Stomach smooth muscle (tissue), 2 donors: ENCODE measurements around the gene FBRSL1.

ENCODE experiments used
- H3K27ac ChIP-seq: one replicate; pipeline ENCODE4 v1.7.0; 2013; ENCODE audit warnings: mild to moderate bottlenecking, low read length, inconsistent platforms
- H3K27me3 ChIP-seq, 2 donors: one replicate each; pipeline ENCODE4 v1.7.0; 2013; ENCODE audit warnings: low read length in 2 of 2; ENCODE audit not compliant: insufficient read depth in 2 of 2, control insufficient read depth in 1 of 2
- H3K36me3 ChIP-seq, 2 donors: one replicate each; pipeline ENCODE4 v1.7.0; 2013; ENCODE audit warnings: low read length in 2 of 2; ENCODE audit not compliant: control insufficient read depth in 2 of 2, insufficient read depth in 2 of 2
- H3K4me1 ChIP-seq: one replicate; pipeline ENCODE4 v1.7.0; 2013; ENCODE audit warnings: low read length; ENCODE audit not compliant: control insufficient read depth, insufficient read depth
- H3K4me3 ChIP-seq, 2 donors: one replicate each; pipeline ENCODE4 v1.7.0; 2013; ENCODE audit warnings: low read length in 2 of 2
- H3K9ac ChIP-seq, 2 donors: one replicate each; pipeline ENCODE4 v1.7.0; 2013; ENCODE audit warnings: low read length in 2 of 2, mild to moderate bottlenecking in 1 of 2
- H3K9me3 ChIP-seq, 2 donors: one replicate each; pipeline ENCODE4 v1.7.0; 2013; ENCODE audit warnings: low read length in 2 of 2; ENCODE audit not compliant: control insufficient read depth in 2 of 2
- donor health status: healthy.
- donor health status: Pancreatic carcinoma.

Gene FBRSL1

DNA sequence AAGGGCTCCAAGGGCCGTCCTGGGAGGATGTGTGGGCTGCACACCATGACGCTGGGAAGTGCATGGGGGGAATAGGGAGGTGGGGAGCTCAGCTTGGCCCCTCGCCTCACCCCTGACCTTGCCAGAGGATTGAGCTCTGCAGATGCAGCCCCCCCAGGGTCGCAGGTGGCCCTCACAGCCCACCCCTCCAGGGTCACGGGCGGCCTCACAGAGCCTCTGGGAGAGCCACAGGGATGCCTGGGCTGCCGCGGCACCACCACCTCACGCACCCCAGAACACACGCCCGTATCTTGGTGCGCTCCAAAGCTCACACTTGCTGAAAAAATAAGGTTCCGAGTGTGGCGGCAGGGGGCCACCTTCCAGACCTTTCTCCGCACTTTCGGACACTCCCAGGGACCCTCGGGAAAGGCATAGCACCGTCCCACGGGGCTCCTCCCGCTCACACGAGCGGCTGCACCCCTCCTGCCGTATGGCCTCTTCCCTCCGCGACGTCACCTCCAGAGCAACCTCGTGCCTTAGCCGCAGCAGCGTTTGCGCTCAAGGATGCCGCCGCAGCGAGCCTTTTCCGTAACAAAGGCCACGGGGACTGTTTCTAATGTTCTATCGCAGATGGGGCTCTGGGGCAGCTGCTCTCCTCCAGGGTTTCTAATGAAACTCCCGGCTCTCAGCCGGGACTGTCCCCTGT, 9.9 kb upstream of the FBRSL1 start:
- no peak overlapping the region for H3K9ac ChIP-seq
- no peaks in the 10 kb centered on the region for H3K4me1 ChIP-seq
- no peak overlapping the region for H3K27ac ChIP-seq
- peaks cover 3 to 10% of the 10 kb centered on the region in 2 donors for H3K27me3 ChIP-seq
- H3K4me3 ChIP-seq: no peak overlapping the region
- no peaks in the 10 kb centered on the region for H3K36me3 ChIP-seq
- no peaks in the 10 kb centered on the region for H3K9me3 ChIP-seq

DNA sequence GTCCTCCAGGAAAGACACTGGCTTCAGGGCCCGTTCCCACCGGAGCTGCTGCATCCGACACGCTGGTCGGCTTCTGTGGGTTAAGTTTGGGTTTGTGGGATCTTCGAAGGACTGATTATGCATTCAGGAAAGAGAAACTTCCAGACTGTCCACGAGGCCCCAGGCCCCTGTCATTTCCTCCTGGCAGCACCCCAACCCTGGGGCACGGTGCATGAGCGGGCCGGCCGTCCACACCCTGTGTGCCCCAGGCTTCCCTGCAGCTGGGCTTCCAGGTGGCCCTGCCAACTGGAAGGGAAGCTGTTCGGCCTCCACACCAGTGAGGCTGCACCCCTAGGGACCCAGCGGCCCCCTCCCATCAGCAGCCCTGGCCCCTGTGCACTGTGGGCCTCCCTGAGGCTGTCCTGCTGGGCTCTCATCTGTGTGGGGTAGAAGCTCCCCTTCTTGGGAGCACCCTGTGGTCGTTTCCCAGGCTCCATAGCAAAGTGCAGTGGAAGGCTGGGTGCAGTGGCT, 9.3 kb upstream of the FBRSL1 start:
- no peak overlapping the region for H3K27ac ChIP-seq
- H3K36me3 ChIP-seq: no peaks in the 10 kb centered on the region
- no peaks in the 10 kb centered on the region for H3K4me1 ChIP-seq
- H3K9ac ChIP-seq: no peak overlapping the region
- no peak overlapping the region for H3K4me3 ChIP-seq
- H3K27me3 ChIP-seq: peaks cover 3 to 10% of the 10 kb centered on the region in 2 donors
- no peaks in the 10 kb centered on the region for H3K9me3 ChIP-seq

DNA sequence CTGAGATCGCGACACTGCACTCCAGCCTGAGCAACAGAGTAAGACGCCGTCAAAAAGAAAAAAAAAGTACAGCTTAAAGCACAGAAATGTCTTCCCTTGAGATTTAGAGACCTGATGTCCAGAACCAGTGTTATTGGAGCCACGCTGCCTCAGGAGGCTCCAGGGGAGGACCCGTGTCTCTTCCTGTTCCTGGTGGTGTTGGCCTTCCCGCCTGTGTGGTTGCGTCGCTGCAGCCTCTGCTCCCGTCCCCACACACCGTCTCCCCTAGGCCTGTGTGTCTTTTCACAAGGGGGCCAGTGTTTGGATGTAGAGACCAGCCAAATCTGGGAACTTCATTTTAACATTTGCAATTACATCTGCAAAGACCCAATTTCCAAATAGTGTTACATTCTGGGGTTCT, 8.6 kb upstream of the FBRSL1 start:
- Histone ChIP-seq H3K4me1 (no peaks in the 10 kb centered on the region), H3K4me3 (no peak overlapping the region), H3K9ac (no peak overlapping the region), H3K27ac (no peak overlapping the region), H3K27me3 (peaks cover 3 to 10% of the 10 kb centered on the region in 2 donors), H3K9me3 (no peaks in the 10 kb centered on the region), H3K36me3 (no peaks in the 10 kb centered on the region)

DNA sequence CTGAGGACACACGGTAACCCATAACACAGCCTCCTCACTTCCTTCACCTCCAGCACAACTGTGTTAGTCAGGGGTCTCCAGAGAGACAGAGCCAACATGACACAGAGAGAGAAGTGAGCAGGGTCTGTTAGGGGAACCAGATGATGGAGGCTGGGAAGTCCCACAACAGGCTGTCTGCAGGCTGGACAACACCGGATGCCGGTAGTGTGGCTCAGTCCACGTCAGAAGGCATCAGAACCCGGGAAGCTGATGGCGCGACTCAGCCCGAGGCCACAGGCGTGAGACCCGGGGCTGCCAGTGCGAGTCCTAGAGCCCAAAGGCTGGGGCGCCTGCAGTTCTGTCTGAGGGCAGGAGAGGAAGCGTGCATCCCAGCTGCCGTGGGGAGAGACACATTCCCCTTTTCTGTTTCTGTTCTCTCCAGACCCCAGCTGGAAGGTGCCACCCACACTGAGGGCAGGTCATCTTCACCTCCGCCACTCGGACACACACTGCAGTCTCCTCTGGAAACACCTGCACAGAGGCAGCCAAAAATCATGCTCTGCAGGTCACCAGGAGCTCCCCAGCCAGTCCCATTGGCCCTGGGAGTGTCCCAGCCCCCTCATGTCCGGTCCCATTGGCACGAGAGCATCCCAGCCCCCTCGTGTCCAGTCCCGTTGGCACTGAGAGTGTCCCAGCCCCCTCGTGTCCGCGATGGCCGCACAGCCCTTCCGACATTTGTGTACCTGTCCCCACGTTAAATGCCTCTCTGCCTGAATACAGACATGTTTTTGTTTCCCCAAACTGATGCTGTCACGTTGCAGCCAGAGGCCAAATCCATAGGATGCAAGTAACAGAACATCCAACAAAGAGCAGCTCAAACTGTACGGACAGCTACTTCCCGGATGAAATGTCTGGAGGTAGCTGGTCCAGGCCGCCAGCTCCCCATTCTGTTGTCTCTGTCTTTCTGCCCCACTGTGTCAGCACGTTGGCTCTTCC, 7.9 kb upstream of the FBRSL1 start:
- no peak overlapping the region for H3K4me3 ChIP-seq
- H3K9me3 ChIP-seq: no peaks in the 10 kb centered on the region
- H3K9ac ChIP-seq: no peak overlapping the region
- H3K4me1 ChIP-seq: no peaks in the 10 kb centered on the region
- no peaks in the 10 kb centered on the region for H3K36me3 ChIP-seq
- peaks cover 3 to 10% of the 10 kb centered on the region in 2 donors for H3K27me3 ChIP-seq
- no peak overlapping the region for H3K27ac ChIP-seq

DNA sequence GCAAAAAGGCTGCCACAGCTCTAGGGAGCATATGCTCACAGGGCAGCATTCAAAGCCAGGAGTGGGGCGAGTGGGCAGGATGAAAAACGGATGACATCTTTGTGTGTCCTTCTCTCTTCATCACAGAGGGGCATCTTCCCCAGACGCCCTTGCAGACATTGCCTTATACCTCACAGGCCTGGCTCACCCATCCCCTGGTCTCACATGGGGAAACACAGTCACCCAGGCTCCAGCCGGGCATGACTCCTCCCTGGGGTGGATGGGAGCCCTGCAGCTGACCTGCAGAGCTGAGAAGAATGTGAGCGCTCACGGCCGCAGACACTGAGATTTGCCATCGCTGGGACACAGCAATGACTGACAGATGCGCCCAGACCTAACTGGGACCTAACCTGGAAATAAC, 7.2 kb upstream of the FBRSL1 start:
- Histone ChIP-seq H3K4me1 (no peaks in the 10 kb centered on the region), H3K27me3 (peaks cover 3 to 10% of the 10 kb centered on the region in 2 donors), H3K9me3 (no peaks in the 10 kb centered on the region)

DNA sequence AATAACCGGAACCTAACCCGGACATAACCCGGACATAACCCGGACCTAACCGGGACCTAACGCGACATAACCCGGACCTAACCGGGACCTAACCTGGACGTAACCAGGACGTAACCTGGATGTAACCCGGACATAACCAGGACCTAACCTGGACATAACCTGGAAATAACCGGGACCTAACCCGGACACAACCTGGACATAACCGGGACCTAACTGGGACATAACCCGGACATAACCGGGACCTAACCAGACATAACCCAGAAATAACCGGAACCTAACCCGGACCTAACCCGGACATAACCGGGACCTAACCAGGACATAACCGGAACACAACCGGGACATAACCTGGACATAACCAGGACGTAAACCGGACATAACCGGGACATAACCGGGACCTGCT, 6.7 kb upstream of the FBRSL1 start:
- H3K36me3 ChIP-seq: no peaks in the 10 kb centered on the region
- no peak overlapping the region for H3K27ac ChIP-seq
- no peaks in the 10 kb centered on the region for H3K4me1 ChIP-seq
- no peak overlapping the region for H3K9ac ChIP-seq
- no peak overlapping the region for H3K4me3 ChIP-seq
- peaks cover 3 to 10% of the 10 kb centered on the region in 2 donors for H3K27me3 ChIP-seq
- no peaks in the 10 kb centered on the region for H3K9me3 ChIP-seq

More for the DNA sequence above, 7.2 kb upstream of the FBRSL1 start:
- Histone ChIP-seq H3K4me3 (no peak overlapping the region), H3K27ac (no peak overlapping the region), H3K9ac (no peak overlapping the region), H3K36me3 (no peaks in the 10 kb centered on the region)

DNA sequence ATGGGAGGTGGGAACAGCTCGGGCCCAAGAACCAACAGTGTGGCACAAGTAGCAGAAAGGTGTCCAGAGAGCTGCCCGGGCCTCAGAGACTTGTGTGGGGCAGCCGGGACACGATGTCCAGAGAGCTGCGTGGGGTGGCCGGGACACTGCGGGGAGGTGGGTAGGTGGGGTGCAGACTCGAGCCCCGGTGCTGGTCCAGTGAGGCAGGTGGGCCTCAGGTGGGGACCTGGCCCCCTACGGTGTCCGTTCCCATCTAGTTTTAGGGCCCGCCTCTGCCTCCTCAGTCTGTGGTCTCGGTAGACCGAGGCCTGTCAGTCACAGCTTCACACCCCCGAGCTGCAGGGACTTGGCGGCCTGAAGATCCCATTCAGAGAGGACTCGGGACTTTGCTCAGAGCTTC, 6.3 kb upstream of the FBRSL1 start:
- Histone ChIP-seq H3K4me1 (peaks cover 3% of the 10 kb centered on the region), H3K27me3 (peaks cover 3 to 10% of the 10 kb centered on the region in 2 donors), H3K9me3 (no peaks in the 10 kb centered on the region), H3K4me3 (no peak overlapping the region), H3K9ac (no peak overlapping the region), H3K27ac (no peak overlapping the region), H3K36me3 (no peaks in the 10 kb centered on the region)

DNA sequence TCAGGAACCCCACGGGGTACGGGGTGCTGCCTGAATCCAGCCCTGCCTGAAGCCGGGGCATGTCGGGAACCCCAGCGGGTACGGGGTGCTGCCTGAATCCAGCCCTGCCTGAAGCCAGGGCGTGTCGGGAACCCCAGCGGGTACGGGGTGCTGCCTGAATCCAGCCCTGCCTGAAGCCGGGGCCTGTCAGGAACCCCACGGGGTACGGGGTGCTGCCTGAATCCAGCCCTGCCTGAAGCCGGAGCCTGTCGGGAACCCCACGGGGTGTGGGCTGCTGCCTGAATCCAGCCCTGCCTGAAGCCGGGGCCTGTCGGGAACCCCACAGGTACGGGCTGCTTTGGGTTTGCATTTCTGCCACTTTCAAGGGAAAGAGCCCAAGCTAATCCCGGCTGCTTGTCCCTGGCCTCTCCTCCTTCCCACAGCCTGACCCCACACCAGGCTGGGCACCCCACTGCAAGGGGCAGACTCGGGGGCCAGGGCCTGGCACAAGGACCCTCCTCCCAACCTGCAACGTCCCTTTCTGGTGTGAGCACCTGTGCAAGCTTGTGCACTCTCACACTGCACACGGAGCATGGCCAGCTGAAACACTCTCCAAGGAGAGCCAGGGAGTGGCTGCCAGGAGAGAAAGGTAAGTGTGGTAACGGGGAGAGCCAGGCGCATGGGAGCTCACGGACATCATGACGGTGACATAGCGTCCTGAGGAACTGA, 5.6 kb upstream of the FBRSL1 start:
- peaks cover 3 to 10% of the 10 kb centered on the region in 2 donors for H3K27me3 ChIP-seq
- no peaks in the 10 kb centered on the region for H3K36me3 ChIP-seq
- no peaks in the 10 kb centered on the region for H3K9me3 ChIP-seq
- H3K9ac ChIP-seq: no peak overlapping the region
- H3K4me1 ChIP-seq: peaks cover 10% of the 10 kb centered on the region
- H3K27ac ChIP-seq: no peak overlapping the region
- H3K4me3 ChIP-seq: no peak overlapping the region

DNA sequence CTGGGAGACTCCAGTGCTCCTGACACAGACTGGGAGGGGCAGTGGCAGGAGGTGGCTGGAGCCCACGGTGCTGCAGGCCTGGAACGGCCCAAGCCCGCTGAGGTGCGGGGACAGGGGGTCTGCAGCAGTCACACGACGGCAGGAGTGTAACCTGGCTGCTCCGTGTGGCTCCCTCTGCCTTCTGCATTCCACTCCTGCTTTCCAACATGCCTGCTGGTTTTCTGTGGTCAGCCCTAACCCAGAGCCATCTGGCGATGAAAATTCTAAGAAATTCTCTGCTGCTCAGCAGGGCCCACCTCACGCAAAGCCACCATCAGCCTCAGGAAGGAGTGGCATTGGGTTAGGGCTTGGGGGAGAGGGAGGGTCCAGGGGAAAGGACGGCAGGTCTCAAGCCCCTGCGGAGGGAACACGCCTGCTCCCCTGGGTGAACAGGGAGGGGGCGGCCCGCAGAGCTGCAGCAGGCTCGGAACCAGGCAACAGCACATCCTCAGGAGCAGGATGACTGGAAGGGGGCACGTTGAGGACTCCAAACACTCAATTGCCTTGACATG, 5.0 kb upstream of the FBRSL1 start:
- Histone ChIP-seq H3K27me3 (peaks cover 3 to 10% of the 10 kb centered on the region in 2 donors), H3K9me3 (no peaks in the 10 kb centered on the region), H3K4me3 (no peak overlapping the region), H3K4me1 (peaks cover 13% of the 10 kb centered on the region), H3K27ac (no peak overlapping the region), H3K9ac (no peak overlapping the region), H3K36me3 (no peaks in the 10 kb centered on the region)

DNA sequence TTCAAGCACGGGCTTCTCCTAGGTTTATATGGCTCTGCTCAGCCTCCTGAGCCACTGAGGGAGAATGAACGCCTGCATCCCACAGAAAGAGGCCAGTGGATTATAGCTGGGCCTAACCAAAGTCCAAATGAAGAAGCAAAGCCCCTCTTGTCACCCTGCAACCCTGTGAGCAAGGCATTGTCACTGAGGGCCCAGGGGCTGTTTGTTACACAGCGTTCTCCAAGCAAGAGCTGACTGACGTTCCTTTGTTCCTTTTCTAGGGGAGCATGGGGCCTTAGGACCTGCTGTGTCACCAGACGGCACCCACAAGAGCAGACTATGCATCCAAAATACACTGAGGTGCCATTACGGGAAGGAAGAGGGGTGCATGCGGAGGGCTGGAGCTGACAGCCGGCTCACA, 4.3 kb upstream of the FBRSL1 start:
- Histone ChIP-seq H3K9me3 (no peaks in the 10 kb centered on the region), H3K4me3 (no peak overlapping the region), H3K4me1 (peaks cover 13% of the 10 kb centered on the region), H3K9ac (no peak overlapping the region), H3K27me3 (peaks cover 3 to 10% of the 10 kb centered on the region in 2 donors), H3K36me3 (no peaks in the 10 kb centered on the region), H3K27ac (no peak overlapping the region)
